GM18868 (cell line): ENCODE data around the gene GNG12.
A peak's percentile ranks its signal among the peaks of the same experiment; 100 is the strongest.

ENCODE experiments used
- ATAC-seq: cut with Tn5 transposase; IDR thresholded peaks from one replicate; pipeline ENCODE4 v1.9.1; 2021; ENCODE audit warnings: mild to moderate bottlenecking, moderate library complexity; ENCODE audit not compliant: unreplicated experiment

Gene GNG12

DNA sequence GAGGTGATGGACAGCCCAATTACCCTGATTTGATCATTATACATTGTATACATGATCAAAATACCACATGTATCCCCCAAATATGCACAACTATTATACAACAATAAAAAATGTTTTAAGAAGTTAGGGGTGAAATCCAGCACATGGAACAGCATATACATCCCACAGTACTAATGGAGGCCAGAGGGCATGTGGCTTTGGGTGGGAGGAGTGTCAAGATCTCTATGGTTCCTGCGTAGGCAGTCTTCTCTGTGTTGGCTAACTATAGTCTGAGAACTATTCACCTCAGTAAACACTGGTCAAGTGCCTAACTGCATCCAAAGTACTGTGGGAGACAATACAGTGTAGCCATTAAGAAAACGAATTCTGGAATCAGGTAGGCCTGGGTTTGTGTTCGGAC lies 74.2 kb downstream of the GNG12 start:
- ATAC-seq: no peak

DNA sequence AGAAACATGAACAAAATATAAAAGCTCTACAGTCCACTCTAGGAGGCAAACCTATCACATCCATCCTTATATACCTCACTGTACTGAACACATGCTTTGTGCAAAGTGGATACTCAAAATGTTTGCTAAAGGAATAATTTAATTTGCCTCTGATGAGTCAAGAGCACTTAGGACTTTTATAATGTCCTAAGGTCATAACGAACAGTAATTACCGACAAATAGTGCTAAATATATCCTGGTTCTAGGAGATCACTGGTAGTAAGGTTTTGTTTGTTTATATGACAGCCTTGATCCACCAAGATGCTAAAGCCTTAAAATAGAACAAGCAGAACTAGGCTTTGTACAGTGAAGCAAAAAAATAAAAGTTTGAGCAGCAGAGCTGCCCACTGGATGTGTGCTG lies 77.6 kb downstream of the GNG12 start:
- no peak for ATAC-seq

DNA sequence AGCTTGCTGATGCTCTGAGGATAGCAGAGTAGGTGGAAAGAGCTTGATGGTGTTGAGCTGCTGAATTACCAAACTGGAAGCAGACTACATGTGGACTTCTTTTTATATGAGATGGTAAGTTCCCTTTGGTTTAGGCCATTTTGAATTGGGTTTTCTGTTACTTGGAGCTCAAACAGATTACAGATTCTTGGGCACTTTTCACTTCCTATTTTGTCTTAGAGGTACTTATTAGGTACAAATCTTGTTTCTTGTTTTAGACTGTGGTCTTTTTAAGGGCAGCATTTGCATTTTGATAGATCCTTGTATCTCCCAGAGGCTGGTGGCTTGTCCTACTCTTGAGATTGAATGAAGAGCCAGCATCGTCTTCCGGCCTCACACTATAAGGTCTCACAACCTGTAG lies 78.1 kb downstream of the GNG12 start:
- peak; percentile 24 for ATAC-seq

DNA sequence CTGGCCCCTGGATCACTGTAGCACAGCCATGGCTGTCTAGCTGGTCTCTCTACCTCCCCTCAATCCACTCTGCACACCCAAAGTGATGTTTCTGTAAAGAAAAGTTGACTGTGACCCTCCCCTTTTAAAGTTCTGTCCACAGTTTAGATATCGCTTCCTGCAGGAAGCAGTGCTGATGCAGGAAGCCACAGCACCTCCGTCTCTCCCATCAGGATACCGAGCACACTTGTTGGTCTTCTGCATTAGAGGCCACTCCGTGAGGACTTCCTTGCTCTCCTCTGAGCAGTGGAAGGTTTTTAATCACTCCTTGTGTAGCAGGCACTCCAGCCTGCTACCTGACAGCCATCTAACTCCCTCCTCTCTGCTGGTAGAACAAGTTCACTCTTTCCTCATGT lies 78.7 kb downstream of the GNG12 start:
- no peak for ATAC-seq

DNA sequence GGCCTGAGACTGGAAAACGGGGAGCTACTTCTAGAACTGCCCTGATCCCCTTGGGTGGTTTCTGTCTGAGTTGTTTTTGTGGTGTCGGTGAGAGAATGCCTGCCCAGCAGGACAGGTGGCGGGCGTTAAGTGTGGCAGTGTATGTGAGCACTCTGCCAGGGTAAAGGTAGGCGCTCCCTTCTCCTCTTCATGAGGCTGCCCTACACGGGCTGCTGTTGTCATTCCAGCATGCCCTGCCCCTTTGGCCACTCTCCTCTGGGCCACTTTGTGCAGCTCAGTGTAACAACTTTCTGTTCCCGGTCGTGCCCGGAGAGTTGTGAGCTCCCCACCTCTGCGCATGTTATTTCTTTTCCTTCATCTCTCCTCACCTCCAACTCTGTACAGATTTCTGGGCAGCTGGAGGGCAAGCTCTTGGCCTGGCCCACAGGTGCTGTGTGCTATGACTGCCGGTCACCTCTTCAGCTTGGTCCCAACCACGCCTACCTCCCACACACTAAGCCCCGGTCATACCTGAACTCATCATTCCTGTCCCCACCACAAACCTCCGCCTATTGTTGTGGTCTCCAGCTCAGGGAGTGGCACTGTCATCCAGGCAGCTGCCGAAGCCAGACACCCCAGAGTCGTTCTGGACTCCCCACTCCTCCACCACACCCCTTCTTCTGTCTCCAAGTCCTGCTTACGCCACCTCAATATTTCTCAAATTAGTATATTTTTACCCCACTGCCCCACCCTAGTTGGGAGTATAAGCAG lies 79.3 kb downstream of the GNG12 start:
- no peak for ATAC-seq

DNA sequence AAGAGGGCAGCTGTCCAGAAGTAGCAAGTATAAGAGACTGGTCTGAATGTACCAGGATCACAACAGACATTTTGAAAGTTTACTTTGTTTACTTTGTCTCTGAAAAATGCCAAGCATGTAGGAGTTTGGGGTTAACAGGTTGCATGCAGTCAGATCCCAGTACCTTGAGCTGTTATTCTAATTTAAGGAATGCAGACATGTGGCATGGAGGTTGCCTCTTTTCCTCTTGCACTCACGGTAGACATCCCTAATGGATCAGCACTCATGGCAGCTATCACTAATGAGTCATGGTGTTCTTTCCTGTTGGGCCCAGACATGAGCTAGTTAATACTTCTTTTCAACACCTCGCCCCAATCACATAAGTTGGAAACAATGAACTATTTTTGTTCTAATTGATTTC lies 81.0 kb downstream of the GNG12 start:
- no peak for ATAC-seq

DNA sequence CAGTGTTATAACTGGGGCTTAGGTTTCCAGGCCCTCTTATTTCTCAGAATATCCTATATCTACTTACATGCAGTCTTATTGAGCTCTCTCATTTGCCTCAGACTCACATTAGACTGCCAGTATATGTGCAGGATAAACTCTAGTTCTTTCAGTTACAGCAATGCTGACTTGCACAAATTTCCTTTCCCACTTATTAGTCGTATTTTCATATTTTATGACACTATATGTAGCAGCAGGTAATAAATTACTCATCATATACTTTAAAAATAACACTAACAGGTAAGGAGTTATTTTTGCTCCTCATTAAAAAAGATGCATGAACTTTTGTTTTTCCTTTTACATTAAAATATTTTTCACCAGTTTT lies 82.6 kb downstream of the GNG12 start:
- no peak for ATAC-seq

DNA sequence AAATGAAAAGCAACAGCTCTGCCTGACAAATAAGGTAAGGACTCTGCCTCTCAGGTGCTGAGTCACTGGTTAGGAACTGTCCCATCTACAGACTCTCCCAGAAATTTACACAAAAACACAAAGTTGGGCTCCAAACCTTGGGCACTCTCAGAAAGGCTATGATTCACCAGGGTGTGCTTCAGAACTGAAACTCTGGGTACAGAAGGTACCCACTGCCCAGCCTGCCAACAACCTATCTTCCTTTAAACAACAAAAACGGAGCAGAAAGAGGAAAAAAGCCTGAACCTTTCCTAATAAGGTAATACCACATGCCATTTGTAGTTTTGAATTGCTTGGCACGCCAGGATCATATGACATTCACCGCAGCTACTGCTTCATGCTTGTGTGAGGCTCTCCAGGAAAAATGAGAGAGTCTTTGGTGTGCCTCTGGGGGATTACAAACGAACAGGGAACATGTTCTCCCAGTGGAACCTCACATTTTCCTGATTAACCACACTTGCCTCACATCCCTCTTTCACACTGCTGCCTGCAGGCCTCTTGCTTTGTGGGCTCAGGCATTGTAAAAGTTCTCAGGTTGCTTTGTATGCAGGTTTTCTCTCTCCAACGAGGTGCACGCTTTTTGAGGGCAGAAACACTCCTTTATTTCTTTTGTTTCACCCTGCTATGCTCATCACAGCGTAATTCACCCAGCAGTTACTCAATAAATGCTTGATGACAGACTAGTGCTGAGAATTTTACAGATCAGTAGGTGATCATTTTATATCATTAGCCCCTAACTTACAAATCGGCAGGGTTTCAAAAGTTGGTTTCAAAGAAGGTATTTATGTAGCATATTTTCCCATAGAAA lies 83.2 kb downstream of the GNG12 start:
- peak; percentile 44 for ATAC-seq

GRCh38 chr1:67749263-67749843 lies 83.9 kb downstream of the GNG12 start:
- ATAC-seq: peak; percentile 5

- peak; percentile 43 for ATAC-seq
Observed at GRCh38 chr1:67748630-67749029, 84.6 kb downstream of the GNG12 start.

- no peak for ATAC-seq
Observed at GRCh38 chr1:67747671-67748546, 85.4 kb downstream of the GNG12 start.

DNA sequence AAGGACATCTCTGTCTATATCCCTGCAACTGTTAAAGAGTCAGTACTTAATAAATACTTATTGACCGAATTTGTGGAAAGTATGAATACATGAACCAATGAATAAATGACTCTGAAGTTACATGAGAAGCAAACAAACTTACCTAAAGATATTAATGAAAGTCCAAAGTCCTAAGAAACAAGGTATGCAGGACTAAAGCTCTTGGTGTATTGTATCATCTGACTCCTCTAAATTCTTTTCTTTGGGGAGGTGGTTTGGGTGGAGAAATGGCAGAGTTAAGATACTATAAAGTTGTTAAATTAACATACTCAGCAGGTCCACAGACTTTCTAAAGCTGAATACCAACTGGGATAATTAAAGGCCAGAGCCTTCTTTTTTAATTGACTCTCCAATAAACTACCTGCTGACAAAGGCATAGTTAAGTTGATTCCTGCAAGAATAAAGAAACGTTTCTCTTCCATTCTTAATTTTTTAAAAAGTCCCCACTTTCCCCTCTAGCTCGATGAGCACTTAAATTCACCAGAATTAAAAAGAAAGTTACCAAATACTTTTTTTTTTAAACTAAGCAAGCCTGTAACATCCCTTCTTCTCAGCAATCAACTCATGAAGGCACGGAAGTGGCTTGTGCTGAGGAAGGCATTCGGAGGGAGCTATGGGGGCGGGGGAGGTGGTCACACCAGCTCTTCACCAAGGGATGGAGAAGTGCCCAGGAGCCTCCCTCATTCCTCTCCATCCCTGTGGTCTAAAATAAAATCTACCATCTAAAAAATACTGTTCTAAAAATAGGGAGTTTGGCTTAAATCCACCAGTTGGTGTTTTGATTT lies 87.2 kb downstream of the GNG12 start:
- ATAC-seq: no peak

- ATAC-seq: peak; percentile 48
Observed at GRCh38 chr1:67743072-67743725, 90.1 kb downstream of the GNG12 start.

DNA sequence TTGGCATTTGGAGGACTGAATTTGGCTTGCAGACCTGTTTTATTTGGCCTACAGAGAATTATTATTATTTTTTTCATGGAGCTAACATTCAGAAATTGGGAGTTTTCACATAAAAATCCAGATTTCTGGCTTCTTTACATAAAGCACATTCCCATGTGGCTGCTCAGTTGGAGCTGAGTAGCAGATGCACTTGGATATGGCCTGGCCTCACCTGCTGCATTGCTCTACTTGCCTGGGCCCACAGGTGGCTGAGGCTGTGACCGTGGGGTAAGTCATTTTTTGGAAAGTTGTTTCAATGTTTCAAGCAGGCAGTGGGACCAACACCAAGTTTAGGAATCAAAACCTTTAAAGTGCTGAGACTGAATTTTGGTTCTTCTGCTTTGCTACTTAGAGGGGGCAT lies 91.5 kb downstream of the GNG12 start:
- ATAC-seq: no peak

DNA sequence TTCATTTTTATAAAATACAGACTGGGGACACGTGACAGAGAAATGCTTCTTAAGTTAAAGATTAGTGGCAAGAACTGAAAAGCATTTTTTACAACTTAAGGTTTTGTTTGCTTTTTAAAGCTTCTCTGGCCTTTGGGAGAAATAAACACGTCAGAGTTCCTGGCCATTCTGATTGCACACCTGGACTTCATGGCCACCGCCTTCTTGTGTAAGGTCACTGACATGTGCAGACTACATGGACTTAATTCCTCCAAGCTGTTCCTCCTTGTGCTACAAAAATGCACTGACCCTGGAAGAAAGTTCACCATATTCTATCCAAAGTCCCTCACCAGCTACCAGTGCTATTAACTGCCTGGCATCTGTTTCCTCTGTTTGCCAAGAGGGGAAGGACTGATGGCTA lies 92.1 kb downstream of the GNG12 start:
- ATAC-seq: no peak

- ATAC-seq: no peak
Observed at GRCh38 chr1:67740543-67740942, 92.7 kb downstream of the GNG12 start.

DNA sequence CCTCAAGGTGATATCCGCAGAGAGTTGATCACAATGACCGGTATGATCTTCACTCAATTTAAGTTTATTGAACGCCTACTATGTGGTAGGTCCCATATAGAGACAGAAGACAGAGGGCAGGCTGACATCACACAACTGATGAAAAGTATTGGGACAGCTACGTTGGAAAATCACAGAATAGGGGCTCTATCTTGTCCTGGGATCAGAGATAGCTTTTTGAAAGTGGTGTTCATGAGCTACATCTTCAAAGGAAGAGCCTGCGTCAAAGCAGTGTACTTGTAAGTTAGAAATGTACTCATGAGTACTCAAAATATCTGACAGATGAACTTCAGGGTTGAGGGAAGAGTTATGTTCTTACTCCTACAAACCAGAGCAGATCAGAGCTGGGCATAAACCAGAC lies 93.9 kb downstream of the GNG12 start:
- no peak for ATAC-seq

DNA sequence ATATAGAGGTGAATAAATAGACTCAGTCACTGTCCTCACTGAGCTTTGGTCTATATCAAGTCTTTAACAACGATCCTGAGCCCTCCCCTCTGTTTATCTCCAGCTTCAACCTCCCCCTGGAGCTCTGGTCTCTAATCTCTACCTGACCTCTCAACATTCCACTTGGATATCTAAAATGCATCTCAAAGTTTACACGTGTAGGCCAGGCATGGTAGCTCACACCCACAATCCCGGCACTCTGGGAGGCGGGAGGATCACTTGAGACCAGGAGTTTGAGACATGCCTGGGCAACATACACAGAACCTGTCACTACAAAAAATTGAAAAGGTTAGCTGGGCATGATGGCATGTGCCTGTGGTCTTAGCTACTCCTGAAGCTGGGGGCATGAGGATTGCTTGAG lies 94.9 kb downstream of the GNG12 start:
- no peak for ATAC-seq

DNA sequence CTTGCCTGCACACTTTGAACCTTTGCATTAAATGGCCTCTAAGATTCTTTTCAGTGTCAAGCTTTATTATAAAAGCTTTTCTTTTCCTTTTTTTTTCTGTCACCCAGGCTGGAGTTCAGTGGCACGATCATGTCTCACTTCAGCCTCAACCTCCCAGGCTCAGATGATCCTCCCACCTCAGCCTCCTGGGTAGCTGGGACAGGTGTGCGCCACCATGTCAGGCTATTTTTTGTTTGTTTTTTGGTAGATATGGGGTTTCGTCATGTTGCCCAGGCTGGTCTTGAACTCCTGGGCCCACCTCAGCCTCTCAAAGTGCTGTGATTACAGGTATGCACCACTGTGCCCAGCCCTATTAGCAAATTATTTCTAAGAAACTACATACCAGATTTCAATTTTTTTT lies 95.4 kb downstream of the GNG12 start:
- ATAC-seq: no peak

GRCh38 chr1:67736750-67737149 lies 96.5 kb downstream of the GNG12 start:
- no peak for ATAC-seq
